ENCODE measurements around the gene CITED4.

The CITED4 gene

DNA sequence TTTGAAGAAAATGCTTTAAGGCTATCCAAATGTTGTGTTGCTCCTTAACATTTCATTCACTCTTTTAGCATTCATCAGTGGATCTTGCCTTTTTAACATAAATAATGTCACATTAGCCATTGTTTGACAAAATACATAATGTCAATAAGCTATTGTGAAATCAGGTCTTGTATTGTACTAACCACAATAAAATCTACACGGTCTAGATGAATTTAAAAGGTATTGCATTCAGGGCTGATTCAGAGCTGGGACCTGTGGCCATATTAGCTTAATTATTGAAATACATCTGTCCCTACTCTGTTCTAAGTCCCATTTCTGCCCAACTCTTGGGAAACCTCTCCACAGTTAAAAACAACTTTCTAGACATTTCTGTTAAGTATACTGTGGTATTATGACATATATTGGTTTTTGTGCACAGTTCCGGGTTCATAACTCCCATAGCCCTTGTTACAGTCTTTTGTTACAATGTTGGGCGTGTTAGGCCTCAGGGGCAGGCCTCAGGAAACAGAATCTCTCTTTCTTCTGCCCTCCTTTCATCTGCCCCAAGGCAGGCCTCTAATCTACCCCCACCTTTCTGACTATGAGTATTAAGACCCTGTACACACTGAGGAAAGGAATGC is 44.7 kb upstream of the CITED4 start:
- no peak for DNase-seq

GRCh38 chr1:40905061-40905460 is 42.9 kb upstream of the CITED4 start:
- no peaks in the 10 kb centered on the region for H3K9me3 ChIP-seq
- no peaks in the 10 kb centered on the region for H3K4me1 ChIP-seq
- no peaks in the 10 kb centered on the region for H3K36me3 ChIP-seq
- H3K27me3 ChIP-seq, result no peaks in the 10 kb centered on the region
- no peak overlapping the region for H3K4me3 ChIP-seq (ENCODE audit: low read depth, low read length)
- TF ChIP-seq, protein P1, sequence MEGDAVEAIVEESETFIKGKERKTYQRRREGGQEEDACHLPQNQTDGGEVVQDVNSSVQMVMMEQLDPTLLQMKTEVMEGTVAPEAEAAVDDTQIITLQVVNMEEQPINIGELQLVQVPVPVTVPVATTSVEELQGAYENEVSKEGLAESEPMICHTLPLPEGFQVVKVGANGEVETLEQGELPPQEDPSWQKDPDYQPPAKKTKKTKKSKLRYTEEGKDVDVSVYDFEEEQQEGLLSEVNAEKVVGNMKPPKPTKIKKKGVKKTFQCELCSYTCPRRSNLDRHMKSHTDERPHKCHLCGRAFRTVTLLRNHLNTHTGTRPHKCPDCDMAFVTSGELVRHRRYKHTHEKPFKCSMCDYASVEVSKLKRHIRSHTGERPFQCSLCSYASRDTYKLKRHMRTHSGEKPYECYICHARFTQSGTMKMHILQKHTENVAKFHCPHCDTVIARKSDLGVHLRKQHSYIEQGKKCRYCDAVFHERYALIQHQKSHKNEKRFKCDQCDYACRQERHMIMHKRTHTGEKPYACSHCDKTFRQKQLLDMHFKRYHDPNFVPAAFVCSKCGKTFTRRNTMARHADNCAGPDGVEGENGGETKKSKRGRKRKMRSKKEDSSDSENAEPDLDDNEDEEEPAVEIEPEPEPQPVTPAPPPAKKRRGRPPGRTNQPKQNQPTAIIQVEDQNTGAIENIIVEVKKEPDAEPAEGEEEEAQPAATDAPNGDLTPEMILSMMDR (IDR thresholded peaks at IDR 0.05; ENCODE audit: low read depth, low read length), result no peak
- no peak for DNase-seq

More for the DNA sequence above, 44.7 kb upstream of the CITED4 start:
- Histone ChIP-seq H3K4me3 (ENCODE audit: low read depth, low read length) (no peak overlapping the region), H3K36me3 (no peaks in the 10 kb centered on the region), H3K9me3 (no peaks in the 10 kb centered on the region), H3K4me1 (no peaks in the 10 kb centered on the region), H3K27me3 (no peaks in the 10 kb centered on the region)
- TF ChIP-seq, protein P1 (IDR thresholded peaks at IDR 0.05; ENCODE audit: low read depth, low read length), result no peak

DNA sequence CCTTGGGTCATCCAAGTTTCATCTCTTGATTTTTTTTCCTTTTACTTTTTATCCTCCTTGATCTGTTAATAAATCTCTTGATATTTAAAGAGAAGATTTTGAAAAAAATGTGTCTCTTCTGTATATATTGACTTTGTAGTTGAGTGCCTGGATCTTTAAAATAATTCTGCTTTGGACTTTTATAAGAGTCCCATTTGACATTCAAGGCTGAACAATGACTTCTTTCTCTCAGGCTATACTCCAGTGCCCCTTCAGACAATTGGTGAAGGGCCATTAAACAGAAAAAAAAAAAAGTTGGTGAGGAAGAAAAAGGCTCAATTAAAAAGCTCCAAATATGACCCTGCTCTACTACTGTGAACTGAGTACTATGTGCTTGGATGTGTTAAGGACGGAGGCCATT is 40.9 kb upstream of the CITED4 start:
- no peaks in the 10 kb centered on the region for H3K36me3 ChIP-seq
- no peaks in the 10 kb centered on the region for H3K4me1 ChIP-seq
- H3K9me3 ChIP-seq, result no peaks in the 10 kb centered on the region
- H3K27me3 ChIP-seq, result no peaks in the 10 kb centered on the region
- no peak for DNase-seq
- TF ChIP-seq, protein P1 (IDR thresholded peaks at IDR 0.05; ENCODE audit: low read depth, low read length), result no peak
- H3K4me3 ChIP-seq (ENCODE audit: low read depth, low read length), result no peak overlapping the region

DNA sequence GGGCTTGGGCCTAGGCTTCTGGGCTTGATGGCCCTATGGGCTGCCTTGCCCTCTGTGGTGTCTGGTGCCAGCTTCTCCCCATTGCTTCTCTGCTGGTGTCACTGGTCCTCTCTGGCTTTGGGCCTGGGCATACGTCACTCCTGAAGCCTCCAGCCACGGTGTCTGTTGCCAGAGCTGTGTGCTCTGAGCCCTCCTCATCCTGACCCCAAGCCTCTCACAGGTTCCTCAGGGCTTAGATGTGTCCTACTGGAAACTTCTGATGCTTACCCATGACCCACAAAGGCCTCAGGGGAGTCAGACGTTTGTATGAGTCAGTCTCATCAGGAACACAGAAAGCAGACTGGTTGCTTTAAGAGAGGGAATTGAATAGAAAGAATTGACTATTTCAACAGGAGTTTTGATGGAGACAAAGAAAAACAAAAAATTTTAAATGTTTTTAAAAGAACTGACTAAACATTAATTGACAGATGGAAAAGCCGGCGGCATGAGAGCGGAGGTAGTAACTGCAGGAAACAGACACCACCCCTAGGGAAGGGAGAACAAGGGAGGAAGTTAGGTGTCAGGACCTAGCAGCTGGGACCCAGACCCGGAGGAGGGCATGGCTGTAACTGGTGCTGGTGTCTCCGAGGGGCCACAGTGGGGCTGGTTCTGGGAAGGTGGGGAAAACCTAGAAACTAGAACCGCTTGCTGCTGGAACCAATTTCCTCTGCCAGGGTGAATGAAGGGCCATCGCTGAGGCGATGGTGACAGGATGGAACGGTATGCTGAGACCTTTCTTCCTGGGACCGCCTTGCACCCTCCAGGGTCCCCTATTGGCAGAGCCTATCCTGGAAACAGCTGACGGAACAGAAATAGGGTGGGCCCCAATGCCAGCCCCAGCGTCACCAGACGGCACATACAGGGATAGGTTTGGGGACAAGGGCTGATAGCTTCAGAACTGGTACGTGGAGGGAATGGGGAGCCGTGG is 40.0 kb upstream of the CITED4 start:
- Histone ChIP-seq H3K27me3 (no peaks in the 10 kb centered on the region), H3K36me3 (no peaks in the 10 kb centered on the region), H3K4me1 (no peaks in the 10 kb centered on the region), H3K4me3 (ENCODE audit: low read depth, low read length) (no peak overlapping the region), H3K9me3 (no peaks in the 10 kb centered on the region)
- DNase-seq, result no peak
- TF ChIP-seq, protein P1 (IDR thresholded peaks at IDR 0.05; ENCODE audit: low read depth, low read length), result no peak

- no peaks in the 10 kb centered on the region for H3K4me1 ChIP-seq
- H3K4me3 ChIP-seq (ENCODE audit: low read depth, low read length), result no peak overlapping the region
- TF ChIP-seq, protein P1 (IDR thresholded peaks at IDR 0.05; ENCODE audit: low read depth, low read length), result no peak
- no peaks in the 10 kb centered on the region for H3K9me3 ChIP-seq
- H3K36me3 ChIP-seq, result no peaks in the 10 kb centered on the region
- H3K27me3 ChIP-seq, result no peaks in the 10 kb centered on the region
- DNase-seq, result no peak
These were observed 37.2 kb upstream of the CITED4 start for GRCh38 chr1:40899230-40899870.
